Mesendoderm (in vitro differentiated cells): ENCODE results near the gene PPFIBP2.

Experiments
- DNase-seq: peaks from one replicate; pipeline ENCODE4 v3.0.0; 2013
- H2AK5ac ChIP-seq: 2 replicates; pipeline ENCODE4 v1.6.1; 2013; ENCODE audit warnings: low read length, inconsistent platforms
- H2BK120ac ChIP-seq: 2 replicates; pipeline ENCODE4 v1.6.1; 2013; ENCODE audit warnings: low read depth, mild to moderate bottlenecking, low read length, moderate library complexity, mixed read lengths
- H2BK15ac ChIP-seq: replicated peaks from 2 replicates; pipeline ENCODE4 v1.6.1; 2013; ENCODE audit warnings: low read depth, mild to moderate bottlenecking, moderate library complexity
- H2BK5ac ChIP-seq: 2 replicates; pipeline ENCODE4 v1.6.1; 2013; ENCODE audit warnings: low read length, inconsistent platforms
- H3K18ac ChIP-seq: 2 replicates; pipeline ENCODE4 v1.6.1; 2013; ENCODE audit warnings: mild to moderate bottlenecking, low read length, mixed read lengths
- H3K23ac ChIP-seq: one replicate; pipeline ENCODE4 v1.6.1; 2013; ENCODE audit warnings: low read length
- H3K27ac ChIP-seq: 2 replicates; pipeline ENCODE4 v1.5.1; 2013; ENCODE audit warnings: low read depth, mild to moderate bottlenecking, inconsistent platforms, low read length, moderate library complexity
- H3K27me3 ChIP-seq: 2 replicates; pipeline ENCODE4 v1.6.1; 2013; ENCODE audit warnings: low read length, control low read depth, mild to moderate bottlenecking, inconsistent platforms; ENCODE audit not compliant: insufficient read depth, poor library complexity
- H3K36me3 ChIP-seq: 2 replicates; pipeline ENCODE4 v1.6.1; 2013; ENCODE audit warnings: low read length, inconsistent platforms; ENCODE audit not compliant: control insufficient read depth, insufficient read depth
- H3K4ac ChIP-seq: one replicate; pipeline ENCODE4 v1.6.1; 2013; ENCODE audit warnings: low read depth, mild to moderate bottlenecking, low read length, moderate library complexity
- H3K4me1 ChIP-seq: 2 replicates; pipeline ENCODE4 v1.6.1; 2013; ENCODE audit warnings: low read depth, low read length, inconsistent platforms; ENCODE audit not compliant: control insufficient read depth
- H3K4me2 ChIP-seq: 2 replicates; pipeline ENCODE4 v1.6.1; 2013; ENCODE audit warnings: low read length
- H3K4me3 ChIP-seq: 2 replicates; pipeline ENCODE4 v1.5.1; 2013; ENCODE audit warnings: mild to moderate bottlenecking, low read length
- H3K56ac ChIP-seq: one replicate; pipeline ENCODE4 v1.6.1; 2013; ENCODE audit warnings: low read length
- H3K79me1 ChIP-seq: 2 replicates; pipeline ENCODE4 v1.6.1; 2013; ENCODE audit warnings: low read length, inconsistent platforms
- H3K79me2 ChIP-seq: 2 replicates; pipeline ENCODE4 v1.6.1; 2013; ENCODE audit warnings: mild to moderate bottlenecking, low read length; ENCODE audit not compliant: control insufficient read depth, insufficient read depth
- H3K9ac ChIP-seq: 2 replicates; pipeline ENCODE4 v1.6.1; 2013; ENCODE audit warnings: low read length, inconsistent platforms
- H4K5ac ChIP-seq: one replicate; pipeline ENCODE4 v1.6.1; 2013; ENCODE audit warnings: low read length
- H4K8ac ChIP-seq: one replicate; pipeline ENCODE4 v1.6.1; 2013; ENCODE audit warnings: low read depth, mild to moderate bottlenecking, control low read depth, low read length, moderate library complexity
- WGBS: extraction: QIAGEN DNeasy Blood & Tissue Kit; methylation state at CpG from one replicate; pipeline ENCODE4 v1.1.7; 2013; ENCODE audit warnings: low lambda C conversion rate, missing lambda C conversion rate; ENCODE audit not compliant: insufficient coverage; ENCODE audit errors: extremely low coverage; 5-methylcytosine and 5-hydroxymethylcytosine counted together

The PPFIBP2 gene

DNA sequence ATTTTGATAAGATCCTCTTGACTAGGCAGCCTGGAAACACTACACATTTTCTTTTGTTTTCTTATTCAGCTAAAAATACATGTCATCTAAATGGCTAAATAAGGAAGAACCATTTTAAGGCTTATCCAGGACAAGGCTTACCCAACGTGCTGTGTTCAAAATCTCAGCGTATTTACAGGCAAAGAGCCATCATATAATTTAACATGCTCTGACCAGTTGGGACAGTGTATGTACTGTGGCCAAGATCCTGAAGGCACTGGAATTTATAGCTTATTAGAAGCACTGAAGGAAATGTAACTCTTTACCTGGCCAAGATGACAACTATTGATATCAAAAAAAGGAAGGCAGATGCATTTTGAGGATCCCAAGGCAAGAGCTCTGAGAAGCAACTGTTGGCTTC lies 71.1 kb downstream of the PPFIBP2 start:
- Histone ChIP-seq H3K79me1 (no peaks in the 10 kb centered on the region), H2BK15ac (no peak overlapping the region), H3K4me3 (no peak overlapping the region), H3K9ac (no peak overlapping the region), H3K79me2 (no peaks in the 10 kb centered on the region), H3K36me3 (no peaks in the 10 kb centered on the region), H4K5ac (no peak overlapping the region), H2BK120ac (no peak overlapping the region), H3K27ac (no peak overlapping the region), H3K23ac (no peak overlapping the region), H3K56ac (no peak overlapping the region), H2AK5ac (no peak overlapping the region), H3K4ac (no peak overlapping the region), H3K27me3 (no peaks in the 10 kb centered on the region), H2BK5ac (no peak overlapping the region), H4K8ac (no peak overlapping the region), H3K4me2 (no peak overlapping the region), H3K18ac (no peak overlapping the region), H3K4me1 (no peaks in the 10 kb centered on the region)
- no CpG with 5 or more reads among the region's 2 CpGs for WGBS
- DNase-seq, result no peak

DNA sequence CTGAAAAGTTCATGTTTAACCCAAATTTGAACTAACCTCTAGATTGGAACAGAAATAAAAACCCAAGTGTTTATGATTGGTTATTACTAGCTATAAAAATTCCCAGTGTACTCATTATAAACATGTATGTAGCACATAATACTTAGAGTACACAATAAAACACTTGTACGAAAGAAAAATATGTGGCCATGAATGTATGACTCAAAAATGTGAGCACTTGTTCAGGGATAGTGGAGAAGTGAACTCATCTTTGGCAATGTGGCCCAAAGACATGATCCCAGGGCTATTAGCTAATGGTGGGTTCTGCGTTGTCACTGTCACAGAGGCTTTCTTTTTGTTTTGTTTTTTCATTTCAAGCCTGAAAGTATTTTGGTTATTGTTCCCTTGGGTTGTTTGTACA lies 72.0 kb downstream of the PPFIBP2 start:
- Histone ChIP-seq H2BK5ac (no peak overlapping the region), H3K36me3 (no peaks in the 10 kb centered on the region), H3K4ac (no peak overlapping the region), H3K79me2 (no peaks in the 10 kb centered on the region), H3K4me2 (no peak overlapping the region), H2BK15ac (no peak overlapping the region), H3K9ac (no peak overlapping the region), H4K5ac (no peak overlapping the region), H2BK120ac (no peak overlapping the region), H3K56ac (no peak overlapping the region), H2AK5ac (no peak overlapping the region), H3K79me1 (no peaks in the 10 kb centered on the region), H3K27ac (no peak overlapping the region), H3K27me3 (no peaks in the 10 kb centered on the region), H3K23ac (no peak overlapping the region), H4K8ac (no peak overlapping the region), H3K4me1 (no peaks in the 10 kb centered on the region), H3K4me3 (no peak overlapping the region), H3K18ac (no peak overlapping the region)
- DNase-seq, result no peak
- no CpG with 5 or more reads among the region's 2 CpGs for WGBS

GRCh38 chr11:7586376-7586775 lies 72.6 kb downstream of the PPFIBP2 start:
- Histone ChIP-seq H3K36me3 (no peaks in the 10 kb centered on the region), H3K4me1 (no peaks in the 10 kb centered on the region), H3K9ac (no peak overlapping the region), H3K27ac (no peak overlapping the region), H3K18ac (no peak overlapping the region), H3K79me1 (no peaks in the 10 kb centered on the region), H4K5ac (no peak overlapping the region), H2BK5ac (no peak overlapping the region), H3K79me2 (no peaks in the 10 kb centered on the region), H3K4me2 (no peak overlapping the region), H3K23ac (no peak overlapping the region), H2BK120ac (no peak overlapping the region), H3K27me3 (no peaks in the 10 kb centered on the region), H3K4ac (no peak overlapping the region), H2BK15ac (no peak overlapping the region), H4K8ac (no peak overlapping the region), H3K56ac (no peak overlapping the region), H2AK5ac (no peak overlapping the region), H3K4me3 (no peak overlapping the region)
- DNase-seq, result no peak
- WGBS, result no CpG with 5 or more reads among the region's 2 CpGs

DNA sequence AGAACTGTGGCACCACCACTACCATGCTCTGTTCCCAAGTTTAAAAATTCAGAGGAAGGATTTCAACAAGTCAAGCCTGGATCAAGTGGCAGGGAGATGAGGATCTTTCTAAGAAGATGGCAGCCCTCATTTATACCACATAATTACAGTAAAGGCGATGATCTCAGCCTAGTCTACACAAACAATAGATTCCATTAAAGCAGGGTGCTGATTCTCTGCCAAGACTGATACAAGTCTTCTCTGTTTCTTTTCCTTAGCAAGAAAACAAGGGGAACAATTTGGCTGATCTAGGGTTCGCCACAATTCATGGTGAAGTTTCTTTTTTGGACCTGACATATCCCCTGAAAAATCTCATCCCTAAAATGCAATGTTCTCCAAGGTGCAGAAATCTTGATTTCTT lies 73.9 kb downstream of the PPFIBP2 start:
- Histone ChIP-seq H3K56ac (no peak overlapping the region), H4K5ac (no peak overlapping the region), H2BK120ac (no peak overlapping the region), H3K4ac (no peak overlapping the region), H2BK15ac (no peak overlapping the region), H2BK5ac (no peak overlapping the region), H3K27ac (no peak overlapping the region), H3K36me3 (no peaks in the 10 kb centered on the region), H3K79me1 (no peaks in the 10 kb centered on the region), H3K18ac (no peak overlapping the region), H3K4me3 (no peak overlapping the region), H3K4me1 (no peaks in the 10 kb centered on the region), H3K79me2 (no peaks in the 10 kb centered on the region), H3K9ac (no peak overlapping the region), H4K8ac (no peak overlapping the region), H3K4me2 (no peak overlapping the region), H3K27me3 (no peaks in the 10 kb centered on the region), H3K23ac (no peak overlapping the region), H2AK5ac (no peak overlapping the region)
- DNase-seq, result no peak
- no CpG with 5 or more reads among the region's 2 CpGs for WGBS

- no peak overlapping the region for H2BK5ac ChIP-seq
- no peaks in the 10 kb centered on the region for H3K79me2 ChIP-seq
- H3K27ac ChIP-seq, result no peak overlapping the region
- no peak overlapping the region for H2BK15ac ChIP-seq
- H3K27me3 ChIP-seq, result no peaks in the 10 kb centered on the region
- no peak overlapping the region for H2BK120ac ChIP-seq
- DNase-seq, result no peak
- no peak overlapping the region for H4K5ac ChIP-seq
- H3K4ac ChIP-seq, result no peak overlapping the region
- no peaks in the 10 kb centered on the region for H3K79me1 ChIP-seq
- no peaks in the 10 kb centered on the region for H3K36me3 ChIP-seq
- no peak overlapping the region for H3K4me3 ChIP-seq
- no peak overlapping the region for H3K23ac ChIP-seq
- H3K4me1 ChIP-seq, result peaks cover under 1% of the 10 kb centered on the region
- no peak overlapping the region for H3K9ac ChIP-seq
- H3K18ac ChIP-seq, result no peak overlapping the region
- H4K8ac ChIP-seq, result no peak overlapping the region
- no peak overlapping the region for H2AK5ac ChIP-seq
- H3K56ac ChIP-seq, result no peak overlapping the region
- H3K4me2 ChIP-seq, result no peak overlapping the region
- no CpG with 5 or more reads among the region's 2 CpGs for WGBS
Observed at GRCh38 chr11:7589861-7590260, 76.1 kb downstream of the PPFIBP2 start.

- Histone ChIP-seq H3K27me3 (no peaks in the 10 kb centered on the region), H4K8ac (no peak overlapping the region), H3K79me1 (no peaks in the 10 kb centered on the region), H3K23ac (no peak overlapping the region), H2BK15ac (no peak overlapping the region), H3K4ac (no peak overlapping the region), H3K9ac (no peak overlapping the region), H3K56ac (no peak overlapping the region), H3K4me1 (peaks cover 3% of the 10 kb centered on the region), H3K79me2 (no peaks in the 10 kb centered on the region), H4K5ac (no peak overlapping the region), H2BK120ac (no peak overlapping the region), H3K4me2 (no peak overlapping the region), H3K4me3 (no peak overlapping the region), H3K18ac (no peak overlapping the region), H2AK5ac (no peak overlapping the region), H3K36me3 (no peaks in the 10 kb centered on the region), H2BK5ac (no peak overlapping the region), H3K27ac (no peak overlapping the region)
- DNase-seq, result no peak
- WGBS, result no CpG with 5 or more reads among the region's 2 CpGs
Observed at GRCh38 chr11:7590529-7590928, 76.7 kb downstream of the PPFIBP2 start.
